Heart right ventricle (tissue), 16 donors: ENCODE data around the gene OSBPL9. TPM values are rescaled to one million over a fixed set of nuclear protein-coding genes. Genes with fewer than 3 reads are reported as not detected.

Experiments
- ATAC-seq, 8 donors: fragments of 200-7000 bp; cut with Tn5 transposase; one replicate each; pipeline ENCODE4 v1.9.1; 2020; ENCODE audit warnings: mild to moderate bottlenecking in 8 of 8, moderate library complexity in 8 of 8, moderate number of reproducible peaks in 1 of 8
- DNase-seq, 2 donors: peaks; one replicate each; pipeline ENCODE4 v3.0.0-alpha.2; 2020
- H3K27ac ChIP-seq, 10 donors: fragments of 200-600 bp; sonication (generic) in 2 of 10; one replicate each; pipeline versions ENCODE4 v1.5.0 to v1.8.0; 2020 to 2022; ENCODE audit warnings: mild to moderate bottlenecking in 3 of 10
- H3K27me3 ChIP-seq, 7 donors: fragments of 200-600 bp; one replicate each; pipeline ENCODE4 v1.8.0; 2021 to 2022; ENCODE audit warnings: mild to moderate bottlenecking in 2 of 7
- H3K36me3 ChIP-seq, 9 donors: fragments of 200-600 bp; sonication (generic) in 1 of 9; one replicate each; pipeline versions ENCODE4 v1.5.0 to v1.8.0; 2020 to 2022; ENCODE audit warnings: mild to moderate bottlenecking in 2 of 9
- H3K4me1 ChIP-seq, 9 donors: fragments of 200-600 bp; sonication (generic) in 1 of 9; one replicate each; pipeline versions ENCODE4 v1.5.0 to v1.8.0; 2020 to 2022; ENCODE audit warnings: mild to moderate bottlenecking in 4 of 9
- H3K4me3 ChIP-seq, 10 donors: fragments of 200-600 bp; sonication (generic) in 2 of 10; one replicate each; pipeline versions ENCODE4 v1.5.0 to v1.8.0; 2020 to 2022; ENCODE audit warnings: mild to moderate bottlenecking in 7 of 10, moderate library complexity in 2 of 10
- H3K9me3 ChIP-seq, 11 donors: fragments of 200-600 bp in 10 of 11; sonication (generic) in 2 of 11; one replicate each; pipeline versions ENCODE4 v1.5.0 to v1.8.0; 2013 to 2022; ENCODE audit warnings: mild to moderate bottlenecking in 2 of 11, control low read depth in 1 of 11, moderate library complexity in 1 of 11
- CTCF ChIP-seq, 9 donors: fragments of 200-600 bp; sonication (generic) in 2 of 9; IDR thresholded peaks; one replicate each; pipeline versions ENCODE4 v1.5.0 to v1.8.0; 2021 to 2022; ENCODE audit warnings: antibody characterized with exemption in 9 of 9, mild to moderate bottlenecking in 5 of 9, moderate library complexity in 1 of 9
- WGBS, 2 donors: extraction: QIAGEN DNeasy Blood & Tissue Kit; methylation state at CpG; one replicate each; pipeline ENCODE4 v1.1.7; 2013; ENCODE audit warnings: inconsistent platforms in 1 of 2; 5-methylcytosine and 5-hydroxymethylcytosine counted together
- intact Hi-C, 10 donors: fragments of 100-400 bp; cut with DNase I; formaldehyde crosslinking; loops; one replicate each; pipeline versions ENCODE4 v1.11.1 to v1.14.2; 2022
- polyA plus RNA-seq, 2 donors: library from polyadenylated mRNA; stranded (reverse); fragments of 200-250 nt; gene quantifications; one replicate each; pipeline ENCODE4 v1.2.3, GENCODE V29; 2013
- total RNA-seq, 10 donors: library from RNA; stranded (reverse); fragmentation: NEBNext Ultra II Directional in 3 of 10; extraction: Animal tissue kit (Norgen Biotek cat#: 25700) in 3 of 10; gene quantifications; one replicate each; pipeline versions ENCODE4 v1.2.1 to v1.2.4, GENCODE V29; 2021 to 2023
- donor health status: Arrhythmogenic right ventricular cardiomyopathy.
- donor health status: ischemic (EF 13 %, LVEDD 7.1; RV severe dilation, severe dysfunction).
- donor health status: healthy with polysubstance abuse.
- donor health status: DM: no; HTN: yes; CAD: no.
- donor health status: DM: no; HTN: no; CAD: no.
- donor health status: ischemic (EF 25% LVEDD 6.9; RV normal size, moderate dysfunction).
- donor health status: ischemic (EF 25% LVEDD 5.7; RV mildly dilated, moderate dysfunction).
- donor health status: healthy.
- donor health status: DM: yes; HTN: yes; CAD: no.
- donor health status: Ischemic cardiomyopathy.
- donor health status: ischemic (EF 35%, LVEDD 5.7; RV mildly dilated, moderate dysfunction).
- donor health status: nonischemic (EF 11% LVEDD 7.7; RV severe dilation, severe dysfunction).
- donor health status: DM: yes; HTN: yes; CAD: no.
- donor health status: PGD.
- donor health status: ischemic (EF 29% LVEDD 5.4; RV normal size, mild dysfunction).
- donor health status: nonischemic (EF 23%, LVEDD 6.1; RV moderate dilation, normal function).

Gene OSBPL9
- total and polyA plus RNA-seq, 12 donors: 32.5 to 82.9 (median 55.6) TPM

DNA sequence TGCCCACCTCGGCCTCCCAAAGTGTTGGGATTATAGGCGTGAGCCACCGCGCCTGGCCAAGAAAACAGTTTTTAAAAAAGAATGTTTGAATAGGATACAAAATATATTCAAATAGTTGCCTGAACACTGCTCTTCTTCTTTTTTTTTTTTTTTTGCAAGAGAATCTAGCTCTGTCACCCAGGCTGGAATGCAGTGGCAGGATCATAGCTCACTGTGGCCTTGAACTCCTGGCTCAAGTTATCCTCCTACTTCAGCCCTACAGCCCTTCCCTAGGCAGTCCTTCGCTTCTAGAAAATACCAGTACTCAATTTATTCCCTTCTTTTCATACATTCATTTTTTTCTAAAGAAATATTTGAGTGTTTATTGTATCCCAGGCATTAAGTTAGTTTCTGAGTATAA lies 67.9 kb downstream of the OSBPL9 start:
- intact Hi-C loops: no loop called here
- Histone ChIP-seq H3K9me3 (no peaks in the 10 kb centered on the region), H3K36me3 (no peaks in the 10 kb centered on the region), H3K27me3 (no peaks in the 10 kb centered on the region), H3K4me3 (no peak overlapping the region), H3K27ac (no peak overlapping the region), H3K4me1 (peaks cover 5 to 29% (median 16%) of the 10 kb centered on the region in 9 donors)
- DNase-seq (no peak), ATAC-seq (no peak)
- WGBS, 2 donors: 96% methylated on average over 5 of the region's 5 CpGs
- TF ChIP-seq CTCF (IDR thresholded peaks at IDR 0.05): no peak

GRCh38 chr1:51686450-51686849 lies 69.6 kb downstream of the OSBPL9 start:
- intact Hi-C loops: no loop called here
- Histone ChIP-seq H3K9me3 (no peaks in the 10 kb centered on the region), H3K36me3 (no peaks in the 10 kb centered on the region), H3K4me3 (no peak overlapping the region), H3K4me1 (peaks cover 6 to 35% (median 27%) of the 10 kb centered on the region in 9 donors), H3K27me3 (no peaks in the 10 kb centered on the region), H3K27ac (no peak overlapping the region)
- no peak for TF ChIP-seq CTCF (IDR thresholded peaks at IDR 0.05)
- ATAC-seq: peak in 1 of 8 donors; percentile 45
- 56 to 57% methylated on average over 2 of the region's 2 CpGs for WGBS, 2 donors
- DNase-seq: no peak

DNA sequence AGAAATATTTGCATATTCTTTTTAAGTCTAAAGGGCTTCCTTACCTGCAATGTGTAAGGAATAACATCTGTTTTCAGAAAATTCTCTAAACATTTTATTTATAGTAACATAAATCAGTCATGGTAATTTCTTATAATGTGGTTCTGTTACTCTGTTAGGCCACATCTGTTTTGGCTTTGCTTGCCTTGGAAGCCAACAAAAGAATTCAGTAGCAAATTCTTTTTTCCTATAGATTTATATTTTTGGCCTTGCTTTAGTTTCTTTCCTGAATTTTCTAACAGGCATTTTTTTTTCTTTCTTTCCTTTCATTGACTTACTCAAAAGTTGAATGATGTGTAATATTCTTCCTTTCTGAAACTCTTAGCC lies 72.2 kb downstream of the OSBPL9 start:
- DNase-seq (no peak), ATAC-seq (no peak)
- Histone ChIP-seq H3K27me3 (no peaks in the 10 kb centered on the region), H3K4me1 (peaks cover 6 to 61% (median 47%) of the 10 kb centered on the region in 9 donors), H3K27ac (peak overlapping the region in 8 of 10 donors; percentile 28 to 70 (median 43)), H3K9me3 (no peaks in the 10 kb centered on the region), H3K4me3 (no peak overlapping the region), H3K36me3 (no peaks in the 10 kb centered on the region)
- no peak for TF ChIP-seq CTCF (IDR thresholded peaks at IDR 0.05)
- intact Hi-C loops: no loop called here

GRCh38 chr1:51689643-51690042 lies 72.8 kb downstream of the OSBPL9 start:
- H3K4me3 ChIP-seq: no peak overlapping the region
- DNase-seq: no peak
- no peaks in the 10 kb centered on the region for H3K27me3 ChIP-seq
- intact Hi-C loops: no loop called here
- H3K27ac ChIP-seq: peak overlapping the region in 7 of 10 donors; percentile 29 to 70 (median 39)
- no peak for TF ChIP-seq CTCF (IDR thresholded peaks at IDR 0.05)
- no peaks in the 10 kb centered on the region for H3K36me3 ChIP-seq
- H3K4me1 ChIP-seq: peaks cover 6 to 66% (median 49%) of the 10 kb centered on the region in 9 donors
- H3K9me3 ChIP-seq: no peaks in the 10 kb centered on the region
- no peak for ATAC-seq
